Sciatic nerve (tissue), 2 donors: ENCODE data around the gene OTOF. TPM values are rescaled to one million over a fixed set of nuclear protein-coding genes. Genes with fewer than 3 reads are reported as not detected.
A peak's percentile ranks its signal among the peaks of the same experiment; 100 is the strongest.

ENCODE experiments used
- ATAC-seq: fragments of 200-7000 bp; cut with Tn5 transposase; one replicate; pipeline ENCODE4 v1.9.1; 2020; ENCODE audit warnings: mild to moderate bottlenecking, moderate library complexity
- DNase-seq: peaks from one replicate; pipeline ENCODE4 v3.0.0-alpha.2; 2020; ENCODE audit warnings: low spot score
- intact Hi-C: fragments of 100-400 bp; cut with DNase I; formaldehyde crosslinking; loops from one replicate; pipeline ENCODE4 v1.14.2; 2022
- total RNA-seq: library from RNA; stranded (reverse); fragmentation: NEBNext Ultra II Directional; extraction: Animal tissue kit (Norgen Biotek cat#: 25700); gene quantifications from one replicate; pipeline ENCODE4 v1.2.1, GENCODE V29; 2021
- donor health status: DM: no; HTN: no; CAD: no.
- donor health status: DM: no; HTN: no; CAD: no.

OTOF gene
- total RNA-seq, 1 donor from 2014 or later: 0.13 TPM

GRCh38 chr2:26432859-26433258 is 45.1 kb downstream of the OTOF start:
- intact Hi-C loops: no loop called here
- ATAC-seq (peak; percentile 42), DNase-seq (no peak)

GRCh38 chr2:26432363-26432762 is 45.6 kb downstream of the OTOF start:
- intact Hi-C loops: no loop called here
- DNase-seq: no peak
- ATAC-seq: no peak

- ATAC-seq (no peak), DNase-seq (no peak)
- intact Hi-C loops: no loop called here
Observed at GRCh38 chr2:26430826-26431225, 47.1 kb downstream of the OTOF start.

- intact Hi-C loops: no loop called here
- no peak for ATAC-seq
- no peak for DNase-seq
Observed at GRCh38 chr2:26429779-26430578, 47.9 kb downstream of the OTOF start.

- intact Hi-C loops: no loop called here
- ATAC-seq (no peak), DNase-seq (no peak)
Observed at GRCh38 chr2:26428846-26429245, 49.1 kb downstream of the OTOF start.

- intact Hi-C loops: no loop called here
- DNase-seq (no peak), ATAC-seq (no peak)
Observed at GRCh38 chr2:26424221-26424620, 53.7 kb downstream of the OTOF start.

GRCh38 chr2:26423750-26424149 is 54.2 kb downstream of the OTOF start:
- DNase-seq: no peak
- no peak for ATAC-seq
- intact Hi-C loops: no loop called here

- intact Hi-C loops: no loop called here
- no peak for DNase-seq
- ATAC-seq: no peak
Observed at GRCh38 chr2:26422947-26423629, 54.8 kb downstream of the OTOF start.

GRCh38 chr2:26421961-26422360 is 56.0 kb downstream of the OTOF start:
- intact Hi-C loops: no loop called here
- ATAC-seq: no peak
- no peak for DNase-seq

- no peak for ATAC-seq
- intact Hi-C loops: no loop called here
- no peak for DNase-seq
Observed at GRCh38 chr2:26414311-26414710, 63.6 kb downstream of the OTOF start.

GRCh38 chr2:26412091-26412673 is 65.7 kb downstream of the OTOF start:
- intact Hi-C loops: no loop called here
- DNase-seq (no peak), ATAC-seq (peak; percentile 15)

GRCh38 chr2:26411419-26411818 is 66.5 kb downstream of the OTOF start:
- ATAC-seq (no peak), DNase-seq (no peak)
- intact Hi-C loops: no loop called here

GRCh38 chr2:26410764-26411243 is 67.1 kb downstream of the OTOF start:
- no peak for DNase-seq
- intact Hi-C loops: no loop called here
- ATAC-seq: no peak

- intact Hi-C loops: no loop called here
- DNase-seq (no peak), ATAC-seq (no peak)
Observed at GRCh38 chr2:26409785-26410184, 68.1 kb downstream of the OTOF start.

- intact Hi-C loops: no loop called here
- DNase-seq (no peak), ATAC-seq (no peak)
Observed at GRCh38 chr2:26407526-26407925, 70.4 kb downstream of the OTOF start.

Other genes with a start within 250 kb of the OTOF start
- gene HADHA, start 233.5 kb downstream of the OTOF start, total RNA-seq: 107 TPM
- 85.6 TPM for gene HADHB, start 233.2 kb downstream of the OTOF start, total RNA-seq
- gene SELENOI, start 132.0 kb downstream of the OTOF start, total RNA-seq: 30.2 TPM
- not detected for gene ADGRF3, start 131.3 kb downstream of the OTOF start, total RNA-seq
- gene DRC1, start 76.2 kb downstream of the OTOF start, total RNA-seq: 3.7 TPM
- gene CIB4, start 163.2 kb upstream of the OTOF start, total RNA-seq: not detected
- gene KCNK3, start 214.6 kb upstream of the OTOF start, total RNA-seq: 0.53 TPM